IPS DF 19.7 (cell line): ENCODE measurements around the gene DLX5.
"Not testable (repeated sequence)": the region's sequence is repeated elsewhere in the genome, so short reads cannot be mapped to it uniquely, and the experiment has no call there.

Experiments used
- DNase-seq: peaks from one replicate; pipeline ENCODE4 v3.0.0-alpha.2; 2013; ENCODE audit warnings: low read depth, low spot score

Gene DLX5

DNA sequence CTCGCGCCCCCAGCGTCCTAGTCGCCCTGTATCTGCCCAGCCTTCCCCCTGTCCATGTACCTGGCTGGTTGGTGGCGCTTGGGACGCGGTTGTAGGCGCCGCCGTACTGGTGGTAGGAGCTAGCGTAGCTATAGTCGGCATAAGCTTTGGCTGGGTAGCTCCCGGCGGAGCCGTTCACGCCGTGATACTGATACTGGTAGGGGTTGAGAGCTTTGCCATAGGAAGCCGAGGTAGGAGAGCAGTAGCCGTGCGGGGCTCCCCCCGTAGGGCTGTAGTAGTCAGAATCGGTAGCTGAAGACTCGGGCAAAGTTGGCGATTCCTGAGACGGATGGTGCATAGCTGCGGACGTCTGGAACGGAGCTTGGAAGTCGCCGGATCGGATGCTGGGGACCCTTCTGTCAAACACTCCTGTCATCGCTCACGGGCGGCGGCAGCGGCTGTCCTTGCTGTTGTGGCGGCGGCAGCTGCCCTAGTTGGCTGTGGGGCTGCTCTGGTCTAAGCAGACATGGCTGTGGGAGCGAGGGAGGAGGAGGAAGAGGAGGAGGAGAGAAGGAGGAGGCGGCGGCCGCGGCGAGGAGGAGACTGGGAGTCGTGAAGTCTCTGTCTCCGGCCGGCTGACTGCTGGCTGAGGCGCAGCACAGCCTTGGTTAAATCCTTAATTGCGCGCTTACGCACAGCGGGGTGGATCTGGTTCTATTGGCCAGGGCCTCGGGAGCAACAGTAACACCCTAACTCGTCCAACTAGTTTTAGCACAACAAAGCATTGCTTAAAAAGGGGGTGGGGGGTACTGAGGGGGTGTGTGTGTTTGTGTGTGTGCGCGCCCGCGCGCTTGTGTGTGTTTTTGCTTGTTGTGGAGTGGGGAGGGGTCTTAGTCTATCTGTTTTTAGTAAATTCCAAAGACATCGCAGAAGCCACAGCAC is at the start of gene DLX5:
Gene DLX5 (minus strand): TSS at position 623 of the 921 bp plus-strand sequence. CDS start 208 bp downstream, at position 415.
- no peak for DNase-seq

DNA sequence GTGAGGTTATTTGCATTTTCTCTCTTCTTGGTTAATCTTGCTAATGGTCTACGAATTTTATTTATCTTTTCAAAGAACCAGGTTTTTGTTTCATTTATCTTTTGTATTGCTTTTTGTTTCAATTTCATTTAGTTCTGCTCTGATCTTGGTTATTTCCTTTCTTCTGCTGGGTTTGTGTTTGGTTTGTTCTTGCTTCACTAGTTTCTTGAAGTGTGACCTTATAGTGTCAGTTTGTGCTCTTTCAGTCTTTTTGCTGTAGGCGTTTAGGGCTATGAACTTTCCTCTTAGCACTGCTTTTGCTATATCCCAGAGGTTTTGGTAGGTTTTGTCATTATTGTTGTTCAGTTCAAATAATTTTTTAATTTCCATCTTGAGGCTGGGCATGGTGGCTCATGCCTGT is 47.4 kb upstream of the DLX5 start:
- DNase-seq = not testable (repeated sequence)

DNA sequence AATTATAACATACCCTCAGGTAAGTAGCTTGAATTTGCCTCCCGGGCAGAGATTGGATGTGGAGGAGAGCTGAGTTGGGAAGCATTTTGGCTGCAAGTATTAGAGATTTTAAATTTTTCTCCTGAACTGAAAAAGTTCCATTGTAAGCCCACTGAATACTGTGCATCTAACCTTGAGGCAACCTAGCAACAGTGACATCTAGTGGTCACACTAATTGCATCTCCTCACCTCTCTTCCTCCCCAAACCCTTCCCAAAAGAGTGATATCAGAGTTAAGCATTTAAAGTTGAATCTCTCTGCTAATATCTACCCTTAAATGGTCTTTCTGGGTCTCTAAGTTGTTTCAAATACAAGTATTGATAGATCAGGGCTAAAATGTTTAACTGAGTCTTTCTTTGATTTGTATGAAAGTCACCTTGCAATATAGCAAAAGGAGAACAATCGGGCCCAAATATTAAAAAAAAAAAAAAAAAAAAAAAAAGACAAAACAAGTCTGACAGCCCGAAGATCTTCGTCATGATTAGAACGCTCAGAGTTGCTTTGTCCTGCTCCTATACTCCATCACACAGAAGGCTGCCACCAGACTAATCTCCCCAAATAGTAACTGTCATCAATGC is 40.4 kb upstream of the DLX5 start:
- DNase-seq = peak; percentile 38

DNA sequence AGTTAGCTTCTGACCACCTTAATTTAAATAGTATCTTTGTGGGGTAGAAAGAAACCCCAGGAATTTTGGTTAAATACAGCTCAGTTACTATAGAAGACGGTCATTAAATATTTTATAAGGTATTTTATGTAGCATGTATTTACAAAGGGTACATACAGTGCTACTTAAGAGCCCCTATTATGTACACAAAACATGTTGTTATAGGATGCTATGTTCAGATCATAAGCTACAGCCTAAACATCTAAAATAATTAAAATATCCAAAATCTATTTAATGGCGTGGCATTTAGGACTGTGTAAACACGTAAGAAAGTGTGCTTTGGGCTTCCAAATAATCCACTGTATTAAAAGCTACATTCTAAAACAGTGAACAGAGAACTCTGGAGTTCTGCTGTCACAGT is 39.4 kb upstream of the DLX5 start:
- DNase-seq = no peak

DNA sequence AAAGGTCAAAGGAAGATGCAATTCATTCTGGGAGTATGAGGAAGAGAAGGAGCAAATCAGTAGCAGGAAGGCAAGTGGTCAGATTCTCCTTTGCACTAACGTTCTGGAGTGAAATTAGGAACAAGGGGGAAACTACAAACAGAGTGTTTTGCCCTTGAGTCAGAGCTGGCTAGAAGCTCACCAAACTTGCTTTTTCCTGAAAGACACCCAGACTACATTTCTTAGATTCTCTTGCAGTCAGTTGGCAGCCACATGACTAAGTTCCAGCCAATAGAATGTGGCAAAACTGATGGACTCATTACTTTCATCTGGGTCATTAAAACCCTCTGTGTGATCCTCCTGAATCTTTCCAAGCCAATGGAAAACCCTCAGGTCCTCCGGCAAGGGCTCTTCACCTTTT is 18.6 kb upstream of the DLX5 start:
- no peak for DNase-seq

DNA sequence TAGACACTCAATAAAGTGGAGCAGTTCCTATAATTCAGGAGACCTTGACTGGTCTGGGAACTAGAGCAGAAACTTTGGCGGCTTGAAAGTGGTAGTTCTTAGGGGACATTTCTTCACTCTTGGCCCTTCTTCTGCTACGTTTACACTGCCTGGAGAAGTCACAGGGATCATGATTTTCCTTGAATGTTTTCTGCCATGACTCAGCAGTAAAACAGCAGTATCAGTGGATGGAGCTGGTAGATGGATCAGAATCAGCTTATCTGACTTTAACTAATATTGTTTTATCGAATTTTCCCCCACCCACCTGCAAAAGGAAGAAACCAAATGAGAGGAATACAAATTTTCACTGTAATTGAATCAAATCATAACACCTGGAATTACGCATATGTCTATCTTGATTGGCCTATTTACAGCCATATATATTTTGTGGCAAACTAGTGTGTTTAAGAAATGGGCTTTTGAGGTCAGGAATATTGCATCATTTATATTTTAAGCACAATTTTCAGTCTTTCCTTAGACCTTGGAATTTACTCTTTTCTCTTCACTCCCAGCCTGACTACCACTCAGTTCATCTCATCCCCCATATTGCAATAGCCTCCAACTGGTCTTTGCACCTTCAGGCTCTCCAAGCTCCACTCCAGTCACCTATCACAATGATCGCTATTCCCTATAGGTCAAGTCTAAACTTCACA is 14.9 kb upstream of the DLX5 start:
- no peak for DNase-seq

DNA sequence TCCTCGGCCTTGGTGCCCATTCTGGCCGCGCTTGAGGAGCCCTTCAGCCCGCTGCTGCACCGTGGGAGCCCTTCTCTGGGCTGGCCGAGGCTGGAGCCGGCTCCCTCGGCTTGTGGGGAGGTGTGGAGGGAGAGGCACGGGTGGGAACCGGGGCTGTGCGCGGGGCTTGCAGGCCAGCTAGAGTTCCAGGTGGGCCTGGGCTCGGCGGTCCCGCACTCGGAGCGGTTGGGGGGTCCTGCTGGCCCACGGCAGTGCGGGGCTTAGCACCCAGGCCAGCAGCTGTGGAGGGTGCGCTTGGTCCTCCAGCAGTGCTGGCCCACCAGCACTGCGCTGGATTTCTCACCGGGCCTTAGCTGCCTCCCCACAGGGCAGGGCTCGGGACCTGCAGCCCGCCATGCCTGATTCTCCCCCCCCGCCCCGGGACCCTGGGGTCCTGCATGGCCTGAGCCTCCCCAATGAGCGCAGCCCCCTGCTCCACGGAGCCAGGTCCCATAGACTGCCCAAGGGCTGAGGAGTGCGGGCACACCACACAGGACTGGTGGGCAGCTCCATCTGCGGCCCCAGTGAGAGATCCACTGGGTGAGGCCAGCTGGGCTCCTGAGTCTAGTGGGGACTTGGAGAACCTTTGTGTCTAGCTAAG is 9.7 kb upstream of the DLX5 start:
- not testable (repeated sequence) for DNase-seq

DNA sequence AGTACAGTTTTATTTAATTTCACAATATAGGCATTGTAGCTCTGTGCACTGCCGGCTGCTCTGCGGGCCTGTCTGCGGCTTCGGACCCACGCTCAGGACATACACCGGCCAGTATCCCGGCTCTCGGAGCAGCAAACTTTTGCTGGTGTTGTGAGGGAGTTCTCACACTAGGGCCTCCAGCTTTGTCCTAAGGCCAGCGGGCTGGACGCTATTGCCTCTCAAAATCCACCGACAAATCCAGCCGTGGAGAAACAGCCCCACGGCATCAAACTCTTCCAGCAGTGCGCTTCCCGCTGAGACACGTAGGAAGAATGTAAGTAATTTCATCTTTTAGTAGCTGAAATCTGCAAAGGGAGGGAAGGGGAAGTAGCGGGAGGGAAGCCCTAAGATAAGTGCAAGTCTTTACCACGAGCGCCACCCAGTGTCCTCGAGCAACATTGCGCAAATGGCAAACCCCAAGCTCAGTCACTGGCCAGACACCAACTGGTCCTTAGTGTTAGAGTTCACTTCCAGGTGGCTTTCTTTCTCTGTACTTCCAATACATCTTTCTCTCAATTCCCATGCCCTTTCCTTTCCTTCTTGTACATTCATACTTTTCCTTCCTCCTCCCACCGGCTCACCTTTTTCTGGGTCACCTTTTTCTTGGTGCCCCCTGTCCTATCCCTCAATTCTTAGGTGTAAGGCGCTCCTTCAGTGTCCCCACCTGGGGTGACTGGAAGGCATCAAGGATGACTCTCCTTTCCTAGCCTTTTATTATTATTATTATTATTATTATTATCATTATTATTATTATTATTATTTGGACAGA is 3.0 kb upstream of the DLX5 start:
- no peak for DNase-seq

DNA sequence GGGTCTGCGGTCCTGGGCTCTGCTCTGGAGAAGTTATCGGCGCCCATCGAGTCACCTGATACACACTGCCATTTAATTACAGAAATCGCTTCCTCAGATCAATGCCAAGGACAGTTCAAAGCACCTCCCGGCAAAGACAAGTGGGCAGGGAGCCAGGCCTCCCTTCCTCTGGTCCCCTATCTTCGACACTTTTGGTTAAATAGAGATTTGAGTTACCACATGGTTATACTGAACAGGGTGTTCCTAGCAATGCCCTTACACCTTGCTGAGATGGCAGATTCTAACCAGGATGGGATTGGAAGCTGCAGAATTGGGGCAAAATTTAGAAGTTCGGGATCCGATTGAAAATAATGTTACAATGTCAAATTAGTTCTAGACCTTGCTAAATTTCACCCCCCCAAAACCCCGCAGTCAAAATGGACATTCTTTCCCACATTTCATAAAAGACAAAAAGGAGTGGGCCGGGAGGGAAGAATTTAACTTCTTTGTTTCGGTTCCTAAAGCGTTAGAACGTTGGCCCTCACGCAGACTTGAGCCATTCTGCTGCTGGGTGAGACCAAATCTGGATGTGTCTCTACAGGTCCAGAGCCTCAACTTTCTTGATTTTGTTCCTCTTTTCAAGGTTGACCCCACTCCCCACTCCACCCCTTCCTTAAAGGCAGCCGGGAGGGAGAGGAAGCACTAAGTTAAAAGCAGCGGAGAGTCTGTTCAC is 2.2 kb upstream of the DLX5 start:
- no peak for DNase-seq

DNA sequence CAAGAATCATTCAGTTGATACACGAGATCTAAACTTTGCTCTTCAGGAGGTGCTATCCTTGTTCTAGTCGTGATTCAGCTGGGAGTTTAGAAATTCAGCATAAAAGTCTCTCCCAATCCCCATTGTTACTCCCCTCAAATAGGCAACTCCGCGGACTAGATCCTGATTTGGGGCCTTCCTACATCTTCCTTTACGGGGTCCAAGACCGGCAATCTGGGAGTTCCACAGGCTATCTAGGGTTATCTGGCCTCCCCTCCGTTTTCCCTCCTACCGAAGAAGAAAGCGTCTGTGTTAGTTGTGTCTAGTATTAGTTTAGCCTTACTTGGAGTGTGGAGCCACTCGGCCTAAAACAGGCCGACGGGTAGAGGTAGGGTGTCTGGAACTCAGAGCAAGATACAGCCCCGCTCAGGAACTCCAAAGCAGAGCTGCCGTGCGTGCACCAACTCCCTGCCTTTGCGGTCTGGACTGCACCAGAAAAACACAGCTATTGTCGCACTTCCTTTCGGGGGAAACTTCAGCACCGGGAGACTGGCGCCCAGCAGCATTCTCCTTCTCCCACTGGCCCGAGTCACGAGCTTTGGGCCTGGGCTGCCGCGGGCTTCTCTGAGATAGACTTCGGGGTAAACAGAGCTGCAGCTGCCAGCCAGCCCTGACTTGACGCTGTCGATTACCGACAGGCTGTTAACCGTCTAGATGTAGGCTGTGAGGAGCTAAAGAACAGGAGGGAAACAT is 1.5 kb upstream of the DLX5 start:
- no peak for DNase-seq

DNA sequence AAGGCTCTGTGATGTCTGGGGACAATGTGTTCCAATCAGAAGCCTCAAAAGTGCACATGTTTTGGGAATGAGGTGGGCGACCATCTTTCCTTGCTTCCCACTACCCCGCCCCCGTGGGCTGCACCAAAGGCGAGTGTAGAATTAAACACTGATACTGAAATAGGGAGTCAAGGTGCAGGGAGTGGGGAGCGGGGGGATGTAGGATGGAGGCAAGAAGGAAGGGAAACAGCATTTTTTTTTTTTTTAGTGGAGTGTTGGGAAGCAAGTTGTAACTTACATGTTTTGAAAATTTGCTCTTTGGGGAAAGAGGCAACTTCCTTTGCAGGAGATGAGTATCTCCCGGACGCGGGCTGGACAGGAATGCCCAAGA is 484 bp upstream of the DLX5 start:
- no peak for DNase-seq

DNA sequence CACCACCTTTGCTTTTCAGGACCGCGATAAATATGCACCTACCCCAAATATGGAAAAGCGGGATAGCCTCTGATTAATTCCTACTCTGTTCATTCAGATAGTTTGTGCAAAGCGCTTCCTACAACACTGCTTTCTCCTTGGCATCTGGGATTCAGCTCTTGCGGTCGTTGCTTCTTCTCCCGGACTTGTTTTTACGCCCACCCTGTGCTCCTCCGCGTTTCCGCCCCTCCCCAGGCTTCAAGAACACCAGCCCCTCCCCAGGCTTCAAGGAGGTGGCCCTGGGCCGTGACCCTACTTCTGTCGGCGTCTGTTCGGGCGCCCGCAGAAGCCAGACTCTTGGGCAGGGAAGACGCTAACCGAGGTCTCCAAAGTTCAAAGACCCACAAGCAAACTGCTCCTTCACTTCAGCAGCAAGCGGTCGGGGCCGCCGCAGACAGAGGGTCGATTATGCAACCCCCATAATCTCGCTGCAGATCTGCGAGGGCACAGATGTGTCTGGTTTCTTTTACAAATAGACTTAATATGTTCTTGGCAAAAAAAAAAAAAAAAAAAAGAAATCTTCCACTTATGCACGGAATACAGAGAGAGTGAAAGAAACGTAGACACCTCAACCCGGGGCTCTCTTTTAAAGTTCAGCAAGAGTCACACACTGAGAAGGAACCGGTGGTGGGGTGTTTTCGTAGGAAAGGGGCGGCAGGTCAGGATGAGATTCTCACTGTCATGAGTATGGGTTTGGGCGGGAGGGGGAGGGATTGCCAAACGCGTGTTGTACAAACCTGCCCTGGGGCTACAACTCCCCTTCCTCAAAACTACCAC is 1.9 kb downstream of the DLX5 start:
- no peak for DNase-seq

DNA sequence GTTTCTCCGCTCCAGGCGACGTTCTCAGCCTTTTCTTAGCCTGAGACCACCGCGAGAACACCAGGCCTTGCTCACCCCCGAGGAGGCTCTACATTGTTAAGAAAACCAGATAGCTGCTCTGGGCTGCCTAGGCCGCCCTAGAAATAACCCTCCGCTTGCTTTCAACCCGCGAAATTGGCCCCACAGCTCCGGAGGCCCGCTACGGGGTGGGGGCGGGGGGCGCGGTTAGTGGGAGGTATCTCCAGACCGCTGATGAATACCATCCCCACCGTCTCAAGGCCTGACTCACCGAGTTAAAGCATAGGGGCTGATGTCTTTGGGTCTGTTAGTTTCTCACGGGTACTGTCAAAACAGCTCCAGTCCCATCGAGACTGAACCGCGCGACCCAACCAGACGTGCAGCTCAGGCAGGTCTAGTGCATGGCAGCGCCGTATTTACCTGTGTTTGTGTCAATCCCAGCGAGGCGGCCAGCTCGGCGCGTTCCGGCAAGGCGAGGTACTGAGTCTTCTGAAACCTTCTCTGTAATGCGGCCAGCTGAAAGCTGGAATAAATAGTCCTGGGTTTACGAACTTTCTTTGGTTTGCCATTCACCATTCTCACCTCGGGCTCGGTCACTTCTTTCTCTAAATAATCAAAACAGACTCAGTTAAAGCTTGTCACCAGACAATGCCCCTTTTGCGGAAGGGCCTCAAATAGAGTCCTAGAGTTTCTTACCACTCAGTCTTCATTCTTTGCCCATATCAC is 2.7 kb downstream of the DLX5 start:
- no peak for DNase-seq

DNA sequence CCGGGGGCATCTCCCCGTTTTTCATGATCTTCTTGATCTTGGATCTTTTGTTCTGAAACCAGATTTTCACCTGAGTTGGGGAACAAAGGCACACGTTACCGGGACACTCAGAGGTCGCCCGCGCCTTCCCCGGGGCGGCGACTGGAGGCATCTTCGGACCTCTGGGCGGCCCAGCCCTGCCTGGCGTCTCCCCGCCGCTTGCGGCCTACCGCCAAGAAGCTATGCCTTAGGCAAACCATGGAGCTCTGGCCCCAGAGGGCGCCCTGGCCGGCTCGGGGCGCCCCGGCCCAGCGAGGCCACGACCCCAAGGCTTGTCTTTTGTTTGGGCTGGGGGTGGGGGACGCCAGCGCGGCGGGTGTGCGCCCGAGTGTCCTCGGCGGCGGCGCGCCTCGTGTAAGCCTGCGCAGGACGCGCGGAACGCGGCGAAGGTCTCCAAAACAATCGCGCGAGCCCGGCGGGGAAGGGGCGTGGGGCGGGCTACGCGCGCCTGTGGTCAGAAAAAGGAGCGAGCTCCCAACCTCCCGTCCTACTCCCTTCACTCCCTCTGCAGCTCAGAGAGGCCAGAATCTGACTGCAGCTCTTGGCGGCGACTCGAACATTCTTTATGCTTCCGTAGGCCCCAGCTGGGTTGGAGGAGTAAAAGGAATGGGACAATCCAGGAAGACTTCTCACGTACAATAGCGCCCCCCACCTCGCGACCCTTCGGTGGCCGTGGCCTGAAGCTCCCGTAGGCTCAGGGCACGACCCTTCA is 3.5 kb downstream of the DLX5 start:
- no peak for DNase-seq

DNA sequence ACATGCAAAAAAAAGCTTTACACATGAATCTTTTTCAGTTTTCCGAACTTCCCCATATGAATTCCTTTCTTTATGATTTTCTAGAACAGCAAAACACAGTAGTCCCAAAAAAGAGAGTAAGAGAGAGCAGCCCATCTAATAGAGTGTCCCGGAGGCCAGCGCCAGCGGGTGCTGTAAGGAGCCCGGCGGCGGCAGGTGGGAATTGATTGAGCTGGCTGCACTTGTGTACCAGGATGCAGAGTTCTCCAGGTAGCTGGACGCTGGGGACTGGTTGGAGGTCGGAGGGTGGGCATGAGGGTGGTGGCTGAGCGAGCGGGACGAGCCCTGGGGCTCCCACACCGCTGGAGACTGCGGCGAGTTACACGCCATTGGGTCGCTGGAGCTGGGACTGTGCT is 4.0 kb downstream of the DLX5 start:
- DNase-seq = no peak

DNA sequence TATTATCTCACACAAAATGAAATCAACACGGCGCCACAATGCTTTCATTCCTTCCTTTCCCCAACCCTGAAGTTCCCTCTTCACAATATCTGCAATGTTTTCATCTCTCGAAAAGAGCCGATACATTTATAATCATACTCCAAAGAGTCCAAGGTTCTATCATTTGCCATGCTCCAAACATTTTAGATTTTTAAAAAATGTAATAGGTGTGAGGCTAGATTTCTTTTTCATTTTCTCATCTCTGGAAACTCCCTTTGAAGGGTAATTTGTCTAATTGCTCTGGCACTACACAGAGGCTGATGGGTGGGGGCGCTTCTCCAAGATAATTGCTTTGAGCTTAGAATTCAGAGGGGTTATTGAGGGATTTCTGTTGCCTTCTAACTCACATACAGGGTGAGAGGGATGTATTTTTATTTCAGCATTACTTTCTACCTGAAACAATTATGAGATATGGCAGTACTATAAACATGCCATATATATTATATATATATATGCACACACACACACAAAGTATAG is 4.9 kb downstream of the DLX5 start:
- DNase-seq = no peak

DNA sequence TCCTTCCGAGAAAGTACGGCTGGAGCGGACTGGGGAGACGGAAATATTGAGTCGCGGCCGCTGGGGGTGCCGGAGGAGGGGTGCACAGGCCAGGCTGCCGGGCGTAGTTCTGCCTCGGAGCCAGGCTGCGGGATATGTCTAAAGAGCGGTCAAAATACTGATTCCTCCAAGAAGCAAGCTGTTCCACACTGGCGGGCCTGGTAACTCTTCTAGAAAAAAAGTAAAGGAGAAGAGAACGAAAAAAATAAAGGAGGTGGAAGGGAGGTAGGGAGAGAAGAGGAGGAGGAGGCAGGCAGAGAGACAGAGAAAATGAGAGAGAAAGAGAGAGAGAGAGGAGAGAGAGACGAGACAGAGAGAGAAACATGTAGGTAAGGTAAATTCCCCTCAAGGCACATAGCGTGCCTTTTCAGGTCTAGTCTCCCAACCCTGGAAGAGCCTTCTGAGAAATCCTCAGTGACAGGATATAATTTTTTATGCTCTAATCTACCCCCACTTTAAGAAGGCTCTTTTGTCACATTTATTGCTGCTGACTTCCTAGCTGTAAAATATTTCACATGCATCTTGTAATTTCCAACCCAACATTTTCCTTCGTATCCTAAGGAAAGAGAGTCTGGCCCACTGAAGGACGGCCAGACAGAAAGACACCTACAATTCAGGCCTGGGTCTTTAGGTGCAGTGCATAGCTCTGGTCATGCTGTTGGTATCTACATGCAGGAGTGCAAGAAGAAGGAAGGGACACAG is 5.7 kb downstream of the DLX5 start:
- DNase-seq = no peak
